Right lobe of liver (tissue), 4 donors: Measurements from ENCODE around the gene DPF1.

Experiments used
- POLR2A ChIP-seq: fragments of 450-650 bp; IDR thresholded peaks from one replicate; pipeline ENCODE4 v1.6.1; 2017; ENCODE audit warnings: antibody characterized with exemption, mild to moderate bottlenecking
- TF ChIP-seq, protein P1 (sequence below), 4 donors: fragments of 200-600 bp in 3 of 4; fragments of 450-650 bp in 1 of 4; IDR thresholded peaks; one replicate each; pipeline versions ENCODE4 v1.5.1 to v1.8.0; 2016 to 2022; ENCODE audit warnings: antibody characterized with exemption in 4 of 4, mild to moderate bottlenecking in 2 of 4
- donor health status: DM: no; HTN: no; CAD: no.
- donor health status: DM: no; HTN: no; CAD: no.
- donor health status: DM: no; HTN: yes; CAD: no.

DNA sequence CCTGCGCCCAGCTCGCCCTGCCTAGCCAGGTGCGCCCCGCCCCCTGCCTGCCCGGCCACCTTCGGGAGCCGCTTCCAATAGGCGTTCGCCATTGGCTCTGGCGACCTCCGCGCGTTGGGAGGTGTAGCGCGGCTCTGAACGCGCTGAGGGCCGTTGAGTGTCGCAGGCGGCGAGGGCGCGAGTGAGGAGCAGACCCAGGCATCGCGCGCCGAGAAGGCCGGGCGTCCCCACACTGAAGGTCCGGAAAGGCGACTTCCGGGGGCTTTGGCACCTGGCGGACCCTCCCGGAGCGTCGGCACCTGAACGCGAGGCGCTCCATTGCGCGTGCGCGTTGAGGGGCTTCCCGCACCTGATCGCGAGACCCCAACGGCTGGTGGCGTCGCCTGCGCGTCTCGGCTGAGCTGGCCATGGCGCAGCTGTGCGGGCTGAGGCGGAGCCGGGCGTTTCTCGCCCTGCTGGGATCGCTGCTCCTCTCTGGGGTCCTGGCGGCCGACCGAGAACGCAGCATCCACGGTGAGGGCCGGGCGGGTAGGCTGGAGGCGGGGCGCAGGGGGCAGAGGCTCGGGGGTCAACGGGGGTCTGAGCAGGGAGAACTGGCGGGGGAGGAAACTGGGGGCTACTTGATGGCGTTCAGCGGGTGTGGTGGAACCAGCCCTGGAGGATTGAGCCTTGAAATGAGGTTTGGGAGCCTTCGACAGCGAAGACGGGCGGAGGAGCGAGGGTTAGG lies 40.6 kb upstream of the DPF1 start, which contains the start of gene SPINT2:
- TF ChIP-seq, protein P1, sequence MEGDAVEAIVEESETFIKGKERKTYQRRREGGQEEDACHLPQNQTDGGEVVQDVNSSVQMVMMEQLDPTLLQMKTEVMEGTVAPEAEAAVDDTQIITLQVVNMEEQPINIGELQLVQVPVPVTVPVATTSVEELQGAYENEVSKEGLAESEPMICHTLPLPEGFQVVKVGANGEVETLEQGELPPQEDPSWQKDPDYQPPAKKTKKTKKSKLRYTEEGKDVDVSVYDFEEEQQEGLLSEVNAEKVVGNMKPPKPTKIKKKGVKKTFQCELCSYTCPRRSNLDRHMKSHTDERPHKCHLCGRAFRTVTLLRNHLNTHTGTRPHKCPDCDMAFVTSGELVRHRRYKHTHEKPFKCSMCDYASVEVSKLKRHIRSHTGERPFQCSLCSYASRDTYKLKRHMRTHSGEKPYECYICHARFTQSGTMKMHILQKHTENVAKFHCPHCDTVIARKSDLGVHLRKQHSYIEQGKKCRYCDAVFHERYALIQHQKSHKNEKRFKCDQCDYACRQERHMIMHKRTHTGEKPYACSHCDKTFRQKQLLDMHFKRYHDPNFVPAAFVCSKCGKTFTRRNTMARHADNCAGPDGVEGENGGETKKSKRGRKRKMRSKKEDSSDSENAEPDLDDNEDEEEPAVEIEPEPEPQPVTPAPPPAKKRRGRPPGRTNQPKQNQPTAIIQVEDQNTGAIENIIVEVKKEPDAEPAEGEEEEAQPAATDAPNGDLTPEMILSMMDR (IDR thresholded peaks at IDR 0.05), result no peak
- peak; percentile 47 for TF ChIP-seq POLR2A
